ENCODE measurements around the gene EPB42.

EPB42 gene

GRCh38 chr15:43256341-43256740 is 35.5 kb upstream of the EPB42 start:
- no peaks in the 10 kb centered on the region for H3K36me3 ChIP-seq (ENCODE audit: insufficient read depth, low read length)
- H3K9ac ChIP-seq (ENCODE audit: insufficient read length), result no peak overlapping the region
- TF ChIP-seq POLR2AphosphoS5 (IDR thresholded peaks at IDR 0.05; ENCODE audit: borderline replicate concordance, low read depth, low read length), result no peak
- no peak for TF ChIP-seq FOXP2 (optimal IDR thresholded peaks at IDR 0.05; ENCODE audit: control extremely low read depth, extremely low read length, insufficient read depth)
- no peak for TF ChIP-seq EZH2 (IDR thresholded peaks at IDR 0.05)
- no peaks in the 10 kb centered on the region for H3K9me3 ChIP-seq (ENCODE audit: low read depth, low read length)
- no peak overlapping the region for H3K4me3 ChIP-seq
- no peak for DNase-seq (ENCODE audit: low read depth, low spot score)
- no peak overlapping the region for H3K27ac ChIP-seq

- no peaks in the 10 kb centered on the region for H3K36me3 ChIP-seq (ENCODE audit: insufficient read depth, low read length)
- DNase-seq (ENCODE audit: low read depth, low spot score), result no peak
- H3K9me3 ChIP-seq (ENCODE audit: low read depth, low read length), result no peaks in the 10 kb centered on the region
- no peak overlapping the region for H3K4me3 ChIP-seq
- TF ChIP-seq EZH2 (IDR thresholded peaks at IDR 0.05), result no peak
- TF ChIP-seq FOXP2 (optimal IDR thresholded peaks at IDR 0.05; ENCODE audit: control extremely low read depth, extremely low read length, insufficient read depth), result no peak
- no peak for TF ChIP-seq POLR2AphosphoS5 (IDR thresholded peaks at IDR 0.05; ENCODE audit: borderline replicate concordance, low read depth, low read length)
- H3K27ac ChIP-seq, result no peak overlapping the region
- H3K9ac ChIP-seq (ENCODE audit: insufficient read length), result no peak overlapping the region
These were observed 34.6 kb upstream of the EPB42 start for GRCh38 chr15:43255376-43255775.

- DNase-seq (ENCODE audit: low read depth, low spot score), result no peak
- H3K9ac ChIP-seq (ENCODE audit: insufficient read length), result no peak overlapping the region
These were observed 32.9 kb upstream of the EPB42 start for GRCh38 chr15:43253431-43254403.

GRCh38 chr15:43251871-43252250 is 31.0 kb upstream of the EPB42 start:
- Histone ChIP-seq H3K36me3 (ENCODE audit: insufficient read depth, low read length) (no peaks in the 10 kb centered on the region), H3K9me3 (ENCODE audit: low read depth, low read length) (no peaks in the 10 kb centered on the region), H3K4me3 (no peak overlapping the region), H3K27ac (no peak overlapping the region), H3K9ac (ENCODE audit: insufficient read length) (no peak overlapping the region)
- TF ChIP-seq EZH2 (IDR thresholded peaks at IDR 0.05), result no peak
- no peak for DNase-seq (ENCODE audit: low read depth, low spot score)

More at GRCh38 chr15:43253431-43254403, 32.9 kb upstream of the EPB42 start:
- Histone ChIP-seq H3K4me3 (no peak overlapping the region), H3K36me3 (ENCODE audit: insufficient read depth, low read length) (no peaks in the 10 kb centered on the region), H3K27ac (no peak overlapping the region), H3K9me3 (ENCODE audit: low read depth, low read length) (no peaks in the 10 kb centered on the region)
- TF ChIP-seq POLR2AphosphoS5 (IDR thresholded peaks at IDR 0.05; ENCODE audit: borderline replicate concordance, low read depth, low read length) (no peak), FOXP2 (optimal IDR thresholded peaks at IDR 0.05; ENCODE audit: control extremely low read depth, extremely low read length, insufficient read depth) (no peak), EZH2 (IDR thresholded peaks at IDR 0.05) (no peak)

- no peaks in the 10 kb centered on the region for H3K36me3 ChIP-seq (ENCODE audit: insufficient read depth, low read length)
- no peak for DNase-seq (ENCODE audit: low read depth, low spot score)
- no peak overlapping the region for H3K27ac ChIP-seq
- TF ChIP-seq POLR2AphosphoS5 (IDR thresholded peaks at IDR 0.05; ENCODE audit: borderline replicate concordance, low read depth, low read length) (no peak), EZH2 (IDR thresholded peaks at IDR 0.05) (no peak), FOXP2 (optimal IDR thresholded peaks at IDR 0.05; ENCODE audit: control extremely low read depth, extremely low read length, insufficient read depth) (no peak)
- H3K4me3 ChIP-seq, result no peak overlapping the region
- no peak overlapping the region for H3K9ac ChIP-seq (ENCODE audit: insufficient read length)
- no peaks in the 10 kb centered on the region for H3K9me3 ChIP-seq (ENCODE audit: low read depth, low read length)
These were observed 30.5 kb upstream of the EPB42 start for GRCh38 chr15:43251185-43251870.

- no peak for TF ChIP-seq POLR2AphosphoS5 (IDR thresholded peaks at IDR 0.05; ENCODE audit: borderline replicate concordance, low read depth, low read length)
- TF ChIP-seq EZH2 (IDR thresholded peaks at IDR 0.05), result no peak
- TF ChIP-seq FOXP2 (optimal IDR thresholded peaks at IDR 0.05; ENCODE audit: control extremely low read depth, extremely low read length, insufficient read depth), result no peak
- Histone ChIP-seq H3K9ac (ENCODE audit: insufficient read length) (no peak overlapping the region), H3K27ac (no peak overlapping the region), H3K4me3 (no peak overlapping the region), H3K9me3 (ENCODE audit: low read depth, low read length) (no peaks in the 10 kb centered on the region), H3K36me3 (ENCODE audit: insufficient read depth, low read length) (no peaks in the 10 kb centered on the region)
- no peak for DNase-seq (ENCODE audit: low read depth, low spot score)
These were observed 30.0 kb upstream of the EPB42 start for GRCh38 chr15:43250785-43251184.

- TF ChIP-seq POLR2AphosphoS5 (IDR thresholded peaks at IDR 0.05; ENCODE audit: borderline replicate concordance, low read depth, low read length), result no peak
- no peak for TF ChIP-seq FOXP2 (optimal IDR thresholded peaks at IDR 0.05; ENCODE audit: control extremely low read depth, extremely low read length, insufficient read depth)
- TF ChIP-seq EZH2 (IDR thresholded peaks at IDR 0.05), result no peak
- DNase-seq (ENCODE audit: low read depth, low spot score), result no peak
- H3K9me3 ChIP-seq (ENCODE audit: low read depth, low read length), result no peaks in the 10 kb centered on the region
- H3K36me3 ChIP-seq (ENCODE audit: insufficient read depth, low read length), result no peaks in the 10 kb centered on the region
- H3K27ac ChIP-seq, result no peak overlapping the region
- H3K9ac ChIP-seq (ENCODE audit: insufficient read length), result no peak overlapping the region
- H3K4me3 ChIP-seq, result no peak overlapping the region
These were observed 28.9 kb upstream of the EPB42 start for GRCh38 chr15:43249699-43250203.

GRCh38 chr15:43249236-43249635 is 28.4 kb upstream of the EPB42 start:
- no peaks in the 10 kb centered on the region for H3K36me3 ChIP-seq (ENCODE audit: insufficient read depth, low read length)
- TF ChIP-seq POLR2AphosphoS5 (IDR thresholded peaks at IDR 0.05; ENCODE audit: borderline replicate concordance, low read depth, low read length) (no peak), FOXP2 (optimal IDR thresholded peaks at IDR 0.05; ENCODE audit: control extremely low read depth, extremely low read length, insufficient read depth) (no peak), EZH2 (IDR thresholded peaks at IDR 0.05) (no peak)
- H3K9me3 ChIP-seq (ENCODE audit: low read depth, low read length), result no peaks in the 10 kb centered on the region
- no peak overlapping the region for H3K27ac ChIP-seq
- no peak overlapping the region for H3K4me3 ChIP-seq
- no peak for DNase-seq (ENCODE audit: low read depth, low spot score)
- no peak overlapping the region for H3K9ac ChIP-seq (ENCODE audit: insufficient read length)

Measured in SK-N-MC (cell line).